HFF-Myc (cell line): ENCODE data around the gene ERVMER34-1.
A peak's percentile ranks its signal among the peaks of the same experiment; 100 is the strongest.

ENCODE experiments used
- DNase-seq: peaks from one replicate; pipeline ENCODE4 v3.0.0-alpha.2; 2011; ENCODE audit warnings: low read depth; ENCODE audit errors: extremely low read depth
- H3K4me3 ChIP-seq: replicated peaks from 2 replicates; pipeline ENCODE4 v1.5.1; 2011; ENCODE audit warnings: low read depth, mild to moderate bottlenecking, control low read depth, low read length
- TF ChIP-seq, protein P1 (sequence below): IDR thresholded peaks from 2 replicates; pipeline ENCODE4 v1.5.1; 2012; ENCODE audit warnings: mild to moderate bottlenecking, low read depth, low read length, control low read depth; ENCODE audit errors: missing control alignments

Gene ERVMER34-1

DNA sequence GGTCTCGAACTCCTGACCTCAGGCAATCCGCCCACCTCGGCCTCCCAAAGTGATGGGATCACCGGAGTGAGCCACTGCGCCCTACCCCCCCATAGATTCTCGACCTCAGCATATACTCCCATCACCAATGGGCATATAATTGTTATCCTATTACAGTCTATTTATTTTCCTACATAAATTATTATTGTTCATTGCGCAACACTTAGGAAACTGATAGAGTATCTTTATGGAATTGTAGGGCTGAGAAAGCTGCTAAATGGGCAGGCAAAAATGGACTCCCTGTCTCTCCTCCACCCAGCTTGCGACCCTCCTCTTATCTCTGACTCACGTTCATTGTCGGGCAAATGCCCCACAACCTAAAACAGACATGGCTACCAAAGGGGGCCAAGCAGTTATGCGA lies 1.0 kb downstream of the ERVMER34-1 start:
- peak overlapping the region; percentile 50 for H3K4me3 ChIP-seq
- DNase-seq: no peak
- TF ChIP-seq, protein P1, sequence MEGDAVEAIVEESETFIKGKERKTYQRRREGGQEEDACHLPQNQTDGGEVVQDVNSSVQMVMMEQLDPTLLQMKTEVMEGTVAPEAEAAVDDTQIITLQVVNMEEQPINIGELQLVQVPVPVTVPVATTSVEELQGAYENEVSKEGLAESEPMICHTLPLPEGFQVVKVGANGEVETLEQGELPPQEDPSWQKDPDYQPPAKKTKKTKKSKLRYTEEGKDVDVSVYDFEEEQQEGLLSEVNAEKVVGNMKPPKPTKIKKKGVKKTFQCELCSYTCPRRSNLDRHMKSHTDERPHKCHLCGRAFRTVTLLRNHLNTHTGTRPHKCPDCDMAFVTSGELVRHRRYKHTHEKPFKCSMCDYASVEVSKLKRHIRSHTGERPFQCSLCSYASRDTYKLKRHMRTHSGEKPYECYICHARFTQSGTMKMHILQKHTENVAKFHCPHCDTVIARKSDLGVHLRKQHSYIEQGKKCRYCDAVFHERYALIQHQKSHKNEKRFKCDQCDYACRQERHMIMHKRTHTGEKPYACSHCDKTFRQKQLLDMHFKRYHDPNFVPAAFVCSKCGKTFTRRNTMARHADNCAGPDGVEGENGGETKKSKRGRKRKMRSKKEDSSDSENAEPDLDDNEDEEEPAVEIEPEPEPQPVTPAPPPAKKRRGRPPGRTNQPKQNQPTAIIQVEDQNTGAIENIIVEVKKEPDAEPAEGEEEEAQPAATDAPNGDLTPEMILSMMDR: no peak

GRCh38 chr4:52748432-52748831 lies 2.8 kb downstream of the ERVMER34-1 start:
- no peak for DNase-seq
- H3K4me3 ChIP-seq: no peak overlapping the region
- TF ChIP-seq, protein P1: no peak

- no peak overlapping the region for H3K4me3 ChIP-seq
- TF ChIP-seq, protein P1: no peak
- DNase-seq: no peak
Observed at GRCh38 chr4:52744588-52744987, 6.6 kb downstream of the ERVMER34-1 start.

DNA sequence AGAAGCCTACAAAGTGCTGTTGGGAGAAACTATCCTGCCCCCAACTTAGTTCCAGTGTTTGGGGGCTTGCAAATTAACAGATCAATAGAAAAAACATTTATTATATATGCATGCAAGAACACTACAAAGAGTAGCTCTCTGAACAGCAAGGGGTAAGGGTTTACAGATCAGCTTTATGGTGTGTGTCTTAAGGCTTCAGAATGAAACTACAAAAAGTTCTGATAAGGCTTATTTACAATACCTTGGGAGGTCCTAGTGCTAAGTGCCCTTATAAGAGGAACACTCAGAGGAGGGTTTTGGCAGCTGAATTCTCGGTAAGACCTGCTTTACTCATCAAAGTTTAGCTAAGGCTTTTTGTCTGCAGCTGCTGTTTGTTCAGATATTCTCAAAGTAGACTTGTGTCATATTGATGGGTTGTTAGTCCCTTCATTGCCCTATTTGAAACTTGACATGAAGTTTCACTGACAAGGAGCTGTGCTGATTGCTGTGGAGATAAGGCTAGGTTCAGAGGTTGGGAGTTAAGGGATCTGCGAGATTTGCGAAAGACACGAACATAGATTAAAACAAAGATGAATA lies 7.7 kb downstream of the ERVMER34-1 start:
- no peak overlapping the region for H3K4me3 ChIP-seq
- TF ChIP-seq, protein P1: no peak
- DNase-seq: no peak

DNA sequence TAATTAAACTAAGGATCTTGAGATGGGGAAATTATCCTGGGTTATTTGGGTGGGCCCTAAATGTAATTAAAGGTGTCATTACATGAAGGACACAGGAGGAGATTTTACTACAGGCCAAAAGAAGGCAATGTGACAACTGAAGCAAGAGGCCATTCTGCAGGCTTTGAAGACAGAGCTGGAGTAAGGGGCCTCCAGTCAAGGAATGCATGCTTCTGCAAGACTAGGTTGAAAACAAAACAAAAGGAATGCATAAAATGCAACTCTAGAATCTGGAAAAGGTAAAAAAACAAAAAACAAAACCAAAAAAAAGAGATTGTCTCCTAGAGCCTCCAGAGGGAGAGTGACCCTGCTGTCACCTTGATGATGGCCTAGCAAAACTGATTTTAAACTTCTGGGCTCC lies 21.6 kb downstream of the ERVMER34-1 start:
- H3K4me3 ChIP-seq: no peak overlapping the region
- TF ChIP-seq, protein P1: no peak
- no peak for DNase-seq

- DNase-seq: no peak
Observed at GRCh38 chr4:52728691-52729240, 22.5 kb downstream of the ERVMER34-1 start.

More at GRCh38 chr4:52728691-52729240, 22.5 kb downstream of the ERVMER34-1 start:
- H3K4me3 ChIP-seq: no peak overlapping the region
- TF ChIP-seq, protein P1: no peak
